Erythroblast (primary cell): Measurements from ENCODE around the gene IFT57.

Source experiments
- GATA1 ChIP-seq: IDR thresholded peaks from 2 replicates; pipeline ENCODE4 v1.6.1; 2011; ENCODE audit warnings: low read depth, mild to moderate bottlenecking, control low read depth, low read length, moderate library complexity
- POLR2A ChIP-seq: IDR thresholded peaks from 2 replicates; pipeline ENCODE4 v1.6.1; 2011; ENCODE audit warnings: mild to moderate bottlenecking, low read length

DNA sequence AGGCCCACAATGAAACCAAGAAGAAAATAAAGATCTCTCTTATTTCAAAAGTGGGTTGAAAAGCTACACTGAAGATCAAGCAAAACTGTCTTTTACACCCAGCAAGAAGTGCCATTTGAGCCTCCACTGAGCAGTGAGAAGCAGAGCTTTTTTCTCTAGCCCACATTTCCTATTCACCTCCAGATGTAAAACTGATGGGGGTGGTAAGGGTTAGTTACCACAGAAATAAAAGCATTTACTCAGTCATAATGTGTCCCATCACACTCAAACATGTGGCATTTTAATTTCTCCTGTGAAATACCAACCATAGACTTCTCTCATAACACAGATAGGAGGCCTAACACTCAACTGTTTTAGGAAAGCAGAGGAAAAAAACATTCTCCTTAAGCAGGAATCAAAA is 21.0 kb downstream of the IFT57 start:
- TF ChIP-seq GATA1 (no peak), POLR2A (no peak)
